ENCODE data around the gene DDX31.

The DDX31 gene

DNA sequence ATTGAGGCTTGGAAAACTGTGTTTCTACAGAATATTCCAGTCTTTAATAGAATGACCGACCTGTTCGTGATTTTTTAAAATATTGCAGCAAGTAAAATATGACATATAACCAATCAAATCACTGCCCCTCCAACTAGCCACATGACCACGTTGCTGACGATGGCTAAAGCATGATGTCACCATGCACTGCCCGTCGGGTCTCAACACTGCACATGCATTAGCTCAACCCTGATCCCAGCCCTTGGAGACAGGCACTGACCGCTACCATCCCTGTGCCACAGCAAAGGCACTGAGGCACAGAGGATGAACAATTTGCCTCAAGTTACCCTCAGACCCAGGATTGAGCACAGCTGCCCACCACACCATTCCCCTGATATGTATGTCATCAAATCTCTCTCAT, 13.5 kb downstream of the DDX31 start:
- Mint-ChIP-seq H3K4me3 (no peak overlapping the region), H3K27me3 (ENCODE audit: low read depth, poor library complexity) (no peaks in the 10 kb centered on the region), H3K9me3 (no peaks in the 10 kb centered on the region), H3K36me3 (ENCODE audit: low read depth) (peaks cover 36% of the 10 kb centered on the region), H3K4me1 (peaks cover 4% of the 10 kb centered on the region), H3K27ac (no peak overlapping the region)
- no peak for DNase-seq
- TF ChIP-seq, protein P1, sequence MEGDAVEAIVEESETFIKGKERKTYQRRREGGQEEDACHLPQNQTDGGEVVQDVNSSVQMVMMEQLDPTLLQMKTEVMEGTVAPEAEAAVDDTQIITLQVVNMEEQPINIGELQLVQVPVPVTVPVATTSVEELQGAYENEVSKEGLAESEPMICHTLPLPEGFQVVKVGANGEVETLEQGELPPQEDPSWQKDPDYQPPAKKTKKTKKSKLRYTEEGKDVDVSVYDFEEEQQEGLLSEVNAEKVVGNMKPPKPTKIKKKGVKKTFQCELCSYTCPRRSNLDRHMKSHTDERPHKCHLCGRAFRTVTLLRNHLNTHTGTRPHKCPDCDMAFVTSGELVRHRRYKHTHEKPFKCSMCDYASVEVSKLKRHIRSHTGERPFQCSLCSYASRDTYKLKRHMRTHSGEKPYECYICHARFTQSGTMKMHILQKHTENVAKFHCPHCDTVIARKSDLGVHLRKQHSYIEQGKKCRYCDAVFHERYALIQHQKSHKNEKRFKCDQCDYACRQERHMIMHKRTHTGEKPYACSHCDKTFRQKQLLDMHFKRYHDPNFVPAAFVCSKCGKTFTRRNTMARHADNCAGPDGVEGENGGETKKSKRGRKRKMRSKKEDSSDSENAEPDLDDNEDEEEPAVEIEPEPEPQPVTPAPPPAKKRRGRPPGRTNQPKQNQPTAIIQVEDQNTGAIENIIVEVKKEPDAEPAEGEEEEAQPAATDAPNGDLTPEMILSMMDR (IDR thresholded peaks at IDR 0.05), result no peak

DNA sequence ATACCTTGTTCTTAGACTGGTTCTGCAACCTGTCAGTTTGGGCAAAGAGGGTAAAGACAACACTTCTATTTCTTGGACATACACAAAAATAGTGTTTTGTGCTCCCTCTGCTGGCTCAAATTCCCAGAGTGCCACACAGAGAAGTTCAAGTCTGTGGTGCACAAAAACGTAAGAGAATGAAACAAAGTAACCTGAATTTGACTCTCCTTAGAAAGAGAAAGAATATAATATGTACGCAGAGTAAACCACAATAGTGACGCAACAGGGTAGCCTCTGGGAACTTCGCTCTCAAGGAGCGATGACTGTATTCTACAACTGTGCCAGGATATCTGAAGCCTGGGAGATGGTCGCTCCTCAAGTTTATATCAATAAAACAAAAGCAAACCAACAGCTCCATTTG, 18.5 kb downstream of the DDX31 start:
- DNase-seq, result no peak
- H3K9me3 Mint-ChIP-seq, result no peaks in the 10 kb centered on the region
- no peaks in the 10 kb centered on the region for H3K4me1 Mint-ChIP-seq
- H3K27ac Mint-ChIP-seq, result no peak overlapping the region
- no peaks in the 10 kb centered on the region for H3K27me3 Mint-ChIP-seq (ENCODE audit: low read depth, poor library complexity)
- peaks cover 46% of the 10 kb centered on the region for H3K36me3 Mint-ChIP-seq (ENCODE audit: low read depth)
- H3K4me3 Mint-ChIP-seq, result no peak overlapping the region
- TF ChIP-seq, protein P1 (IDR thresholded peaks at IDR 0.05), result no peak

DNA sequence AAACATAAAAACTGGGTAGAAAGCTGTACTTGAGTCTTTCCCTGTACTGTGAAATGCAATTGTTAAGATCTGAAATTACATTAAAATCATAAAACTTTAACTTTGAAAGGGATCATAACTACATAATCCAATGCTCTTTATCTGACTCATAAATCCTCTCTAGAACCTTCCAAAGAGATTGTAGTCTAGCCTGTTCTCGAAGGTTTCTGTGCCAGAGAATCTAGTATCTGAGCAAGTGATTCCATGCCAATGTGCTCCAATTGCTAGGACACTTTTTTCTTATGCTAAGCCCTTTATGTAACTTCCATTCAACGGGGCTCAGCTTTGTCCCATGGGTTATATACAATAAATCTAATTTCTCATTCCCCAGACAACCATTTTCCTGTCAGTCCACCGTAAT, 21.1 kb downstream of the DDX31 start:
- no peaks in the 10 kb centered on the region for H3K27me3 Mint-ChIP-seq (ENCODE audit: low read depth, poor library complexity)
- H3K4me3 Mint-ChIP-seq, result no peak overlapping the region
- no peak for DNase-seq
- H3K27ac Mint-ChIP-seq, result no peak overlapping the region
- peaks cover 56% of the 10 kb centered on the region for H3K36me3 Mint-ChIP-seq (ENCODE audit: low read depth)
- TF ChIP-seq, protein P1 (IDR thresholded peaks at IDR 0.05), result no peak
- H3K4me1 Mint-ChIP-seq, result no peaks in the 10 kb centered on the region
- no peaks in the 10 kb centered on the region for H3K9me3 Mint-ChIP-seq

GRCh38 chr9:132648283-132648682, 21.5 kb downstream of the DDX31 start:
- H3K27ac Mint-ChIP-seq, result no peak overlapping the region
- H3K36me3 Mint-ChIP-seq (ENCODE audit: low read depth), result peaks cover 60% of the 10 kb centered on the region
- H3K27me3 Mint-ChIP-seq (ENCODE audit: low read depth, poor library complexity), result no peaks in the 10 kb centered on the region
- TF ChIP-seq, protein P1 (IDR thresholded peaks at IDR 0.05), result no peak
- DNase-seq, result no peak
- H3K9me3 Mint-ChIP-seq, result no peaks in the 10 kb centered on the region
- H3K4me3 Mint-ChIP-seq, result no peak overlapping the region
- H3K4me1 Mint-ChIP-seq, result no peaks in the 10 kb centered on the region

DNA sequence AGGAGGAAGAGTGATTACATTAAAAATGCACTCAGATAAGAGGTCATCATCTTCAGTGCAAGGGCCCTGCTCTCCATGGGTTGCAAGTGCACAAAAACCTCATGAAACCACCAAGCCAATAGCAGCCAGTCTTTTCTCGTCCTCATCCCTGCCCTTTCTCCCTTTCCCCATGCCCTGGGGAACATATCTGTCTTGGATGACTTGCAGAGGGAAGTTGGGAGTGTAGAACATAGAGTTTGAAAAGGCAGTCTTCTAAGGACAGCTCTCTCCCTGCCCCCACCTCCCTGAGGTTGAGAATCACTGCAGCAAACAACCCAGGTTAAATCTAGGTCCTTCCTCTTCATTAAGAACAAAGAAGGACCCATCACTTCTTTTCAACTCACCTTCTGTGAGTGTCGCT, 22.0 kb downstream of the DDX31 start:
- no peaks in the 10 kb centered on the region for H3K4me1 Mint-ChIP-seq
- no peak overlapping the region for H3K4me3 Mint-ChIP-seq
- no peaks in the 10 kb centered on the region for H3K9me3 Mint-ChIP-seq
- no peaks in the 10 kb centered on the region for H3K27me3 Mint-ChIP-seq (ENCODE audit: low read depth, poor library complexity)
- H3K36me3 Mint-ChIP-seq (ENCODE audit: low read depth), result peaks cover 65% of the 10 kb centered on the region
- TF ChIP-seq, protein P1 (IDR thresholded peaks at IDR 0.05), result no peak
- no peak for DNase-seq
- H3K27ac Mint-ChIP-seq, result no peak overlapping the region

DNA sequence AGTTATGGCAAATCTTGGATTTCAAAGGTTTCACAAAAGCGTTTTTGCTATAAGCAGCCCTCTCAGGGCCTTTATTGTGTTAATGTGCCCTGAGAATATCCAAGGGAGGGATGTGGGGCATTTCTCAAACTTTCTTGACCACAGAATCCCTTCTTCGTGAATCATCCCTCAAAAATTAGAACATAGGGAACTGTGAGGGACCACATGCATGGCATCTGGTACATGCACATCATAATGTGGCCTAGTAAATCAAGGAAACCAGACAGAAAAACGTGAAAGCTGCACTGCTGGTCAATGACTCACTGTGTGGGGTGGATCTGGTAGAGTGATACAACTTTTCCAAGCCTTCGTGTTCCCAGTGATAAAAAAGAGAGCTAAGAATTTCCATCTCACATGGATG, 22.4 kb downstream of the DDX31 start:
- Mint-ChIP-seq H3K27ac (no peak overlapping the region), H3K27me3 (ENCODE audit: low read depth, poor library complexity) (no peaks in the 10 kb centered on the region), H3K36me3 (ENCODE audit: low read depth) (peaks cover 66% of the 10 kb centered on the region), H3K4me3 (no peak overlapping the region), H3K4me1 (no peaks in the 10 kb centered on the region), H3K9me3 (no peaks in the 10 kb centered on the region)
- DNase-seq, result no peak
- TF ChIP-seq, protein P1 (IDR thresholded peaks at IDR 0.05), result no peak
